BJ (cell line): ENCODE data around the gene APBB2. TPM values are rescaled to one million over a fixed set of nuclear protein-coding genes. Genes with fewer than 3 reads are reported as not detected.

ENCODE experiments used
- CTCF ChIA-PET: fragments of 350-600 bp; formaldehyde crosslinking; extraction: SDS; loops from one replicate; lab custom pipeline; 2021; ENCODE audit warnings: antibody characterized with exemption, inconsistent platforms; lab: Yijun Ruan, JAX
- POLR2A ChIA-PET: fragments of 300-600 bp; sonication (Branson Sonifier 250); formaldehyde crosslinking; extraction: SDS; loops from one replicate; lab custom pipeline; 2021; ENCODE audit warnings: antibody characterized with exemption; lab: Charles Lee
- DNase-seq: peaks from one replicate; pipeline ENCODE4 v3.0.0-alpha.2; 2011; ENCODE audit warnings: low read depth
- H3K27me3 ChIP-seq: 2 replicates; pipeline ENCODE4 v1.6.0; 2011; ENCODE audit warnings: low read length; ENCODE audit not compliant: control insufficient read depth, insufficient read depth
- H3K36me3 ChIP-seq: 2 replicates; pipeline ENCODE4 v1.5.1; 2011; ENCODE audit warnings: low read length; ENCODE audit not compliant: control insufficient read depth, insufficient read depth
- H3K4me3 ChIP-seq: 2 replicates; pipeline ENCODE4 v1.5.1; 2011; ENCODE audit warnings: low read depth, mild to moderate bottlenecking, control low read depth, low read length
- polyA plus RNA-seq: library from polyadenylated mRNA; depleted of rRNA; stranded (reverse); fragments of >200 nt; gene quantifications from 2 replicates; pipeline ENCODE4 v1.2.3, GENCODE V29; 2011
- TF ChIP-seq, protein P1 (sequence below): IDR thresholded peaks from 2 replicates; pipeline ENCODE4 v1.5.1; 2011; ENCODE audit warnings: low read depth, mild to moderate bottlenecking, control low read depth, inconsistent platforms, low read length, moderate library complexity; ENCODE audit not compliant: insufficient read depth

APBB2 gene
- polyA plus RNA-seq, 1 experiment, result 50.3 TPM

DNA sequence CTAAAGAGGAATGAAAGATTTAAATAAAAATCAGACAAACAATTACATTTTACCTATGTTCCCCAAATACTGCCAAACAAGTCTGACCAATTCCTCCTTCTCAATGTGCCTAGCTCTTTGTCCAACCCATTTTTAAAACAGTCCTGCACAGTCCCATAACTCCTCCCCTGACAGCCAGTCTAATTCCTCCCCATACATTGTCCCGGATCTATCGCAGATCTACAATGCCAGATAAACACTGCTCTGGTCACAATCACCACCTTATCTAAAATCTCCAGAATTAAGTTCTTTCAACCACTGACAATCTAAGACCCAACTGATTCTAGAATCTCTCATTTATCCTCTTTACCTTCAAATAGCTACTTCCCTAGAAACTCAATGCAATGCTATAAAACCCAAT lies 176.0 kb downstream of the APBB2 start:
- Histone ChIP-seq H3K36me3 (no peaks in the 10 kb centered on the region), H3K4me3 (no peak overlapping the region), H3K27me3 (no peaks in the 10 kb centered on the region)
- ChIA-PET POLR2A (no interaction called here), CTCF (interaction anchor here (1.3 kb wide), 1 partner anchor 176 kb away, joined by 3 read pairs; the partner anchor contains the start of gene APBB2)
- TF ChIP-seq, protein P1, sequence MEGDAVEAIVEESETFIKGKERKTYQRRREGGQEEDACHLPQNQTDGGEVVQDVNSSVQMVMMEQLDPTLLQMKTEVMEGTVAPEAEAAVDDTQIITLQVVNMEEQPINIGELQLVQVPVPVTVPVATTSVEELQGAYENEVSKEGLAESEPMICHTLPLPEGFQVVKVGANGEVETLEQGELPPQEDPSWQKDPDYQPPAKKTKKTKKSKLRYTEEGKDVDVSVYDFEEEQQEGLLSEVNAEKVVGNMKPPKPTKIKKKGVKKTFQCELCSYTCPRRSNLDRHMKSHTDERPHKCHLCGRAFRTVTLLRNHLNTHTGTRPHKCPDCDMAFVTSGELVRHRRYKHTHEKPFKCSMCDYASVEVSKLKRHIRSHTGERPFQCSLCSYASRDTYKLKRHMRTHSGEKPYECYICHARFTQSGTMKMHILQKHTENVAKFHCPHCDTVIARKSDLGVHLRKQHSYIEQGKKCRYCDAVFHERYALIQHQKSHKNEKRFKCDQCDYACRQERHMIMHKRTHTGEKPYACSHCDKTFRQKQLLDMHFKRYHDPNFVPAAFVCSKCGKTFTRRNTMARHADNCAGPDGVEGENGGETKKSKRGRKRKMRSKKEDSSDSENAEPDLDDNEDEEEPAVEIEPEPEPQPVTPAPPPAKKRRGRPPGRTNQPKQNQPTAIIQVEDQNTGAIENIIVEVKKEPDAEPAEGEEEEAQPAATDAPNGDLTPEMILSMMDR, result no peak
- DNase-seq, result no peak

DNA sequence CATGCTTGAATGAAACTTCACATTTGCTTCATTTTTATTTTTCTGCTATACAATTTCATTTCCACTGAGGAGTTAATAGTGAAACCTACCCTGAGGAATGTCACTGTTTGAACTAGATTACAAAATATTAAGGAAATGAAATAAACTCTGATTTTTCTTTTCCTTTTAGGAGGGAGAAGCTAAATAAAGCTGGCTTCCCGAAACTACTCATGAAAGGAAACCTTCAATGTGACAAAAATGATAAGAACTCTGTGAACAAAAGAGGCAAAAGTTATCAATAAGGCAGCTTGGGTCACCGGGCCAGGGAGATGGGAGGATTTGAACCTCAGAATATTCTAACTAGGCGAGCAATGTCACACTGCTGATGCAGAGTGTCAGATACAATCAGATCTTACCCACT lies 185.2 kb downstream of the APBB2 start:
- ChIA-PET CTCF (interaction anchor here (1.5 kb wide), 1 partner anchor 52 kb away, joined by 4 read pairs; no protein-coding TSS in a partner anchor), POLR2A (no interaction called here)
- Histone ChIP-seq H3K27me3 (no peaks in the 10 kb centered on the region), H3K36me3 (no peaks in the 10 kb centered on the region), H3K4me3 (no peak overlapping the region)
- TF ChIP-seq, protein P1, result no peak
- no peak for DNase-seq

DNA sequence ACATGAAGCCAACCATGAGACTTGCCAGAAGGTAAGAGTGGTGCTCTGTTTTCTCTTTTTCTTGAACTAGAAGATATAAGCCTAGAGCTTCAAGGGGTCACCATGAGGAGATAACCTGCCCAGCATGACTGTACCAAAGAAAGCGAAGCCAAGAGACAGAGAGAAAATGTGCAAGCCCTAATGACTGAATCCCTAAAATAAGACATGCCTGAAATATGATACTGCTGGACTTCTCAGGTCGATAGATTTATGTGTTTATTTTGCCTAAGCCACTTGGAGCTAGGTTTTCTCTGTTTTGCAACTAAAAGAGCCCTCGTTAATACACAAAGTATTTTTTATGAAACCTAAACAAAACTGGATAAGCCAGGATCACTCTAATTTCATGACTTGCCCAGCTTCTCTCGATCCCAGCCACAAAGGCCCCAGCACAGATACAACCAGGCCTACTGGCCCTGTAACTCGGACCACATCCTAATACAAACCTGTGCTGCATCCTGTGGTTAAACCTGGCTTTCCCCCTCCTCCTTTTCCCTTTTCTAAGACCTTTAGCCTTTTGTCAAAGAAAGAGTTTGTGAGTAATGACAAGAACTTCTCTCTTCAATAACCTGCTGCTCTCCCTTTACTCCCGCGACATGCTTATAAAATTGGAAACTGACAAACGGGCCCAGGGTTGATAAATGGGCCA lies 185.8 kb downstream of the APBB2 start:
- TF ChIP-seq, protein P1, result no peak
- ChIA-PET CTCF (interaction anchor here (0.9 to 1.5 kb wide), 2 partner anchors 52 to 103 kb away, joined by 3 to 4 read pairs; no protein-coding TSS in a partner anchor), POLR2A (no interaction called here)
- no peaks in the 10 kb centered on the region for H3K36me3 ChIP-seq
- DNase-seq, result no peak
- no peak overlapping the region for H3K4me3 ChIP-seq
- H3K27me3 ChIP-seq, result no peaks in the 10 kb centered on the region

DNA sequence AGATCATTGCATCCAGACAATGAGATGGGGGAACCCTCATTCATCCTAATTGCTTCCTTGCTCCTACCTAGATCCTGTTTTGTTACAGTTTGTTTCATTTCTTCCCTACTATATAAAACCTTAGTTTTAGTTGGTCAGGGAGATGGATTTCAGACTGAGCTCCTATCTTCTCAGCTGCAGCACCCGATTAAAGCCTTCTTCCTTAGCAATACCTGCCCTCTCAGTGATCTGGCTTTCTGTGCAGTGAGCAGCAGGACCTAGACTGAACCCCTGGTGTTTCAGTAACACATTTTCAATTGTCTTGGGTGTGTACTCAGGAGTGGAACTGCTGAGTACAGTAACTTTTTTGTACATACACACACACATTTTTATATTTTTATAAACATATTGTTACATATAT lies 187.4 kb downstream of the APBB2 start:
- no peak for DNase-seq
- Histone ChIP-seq H3K36me3 (no peaks in the 10 kb centered on the region), H3K4me3 (no peak overlapping the region), H3K27me3 (no peaks in the 10 kb centered on the region)
- TF ChIP-seq, protein P1, result no peak
- ChIA-PET POLR2A (no interaction called here), CTCF (no interaction called here)

DNA sequence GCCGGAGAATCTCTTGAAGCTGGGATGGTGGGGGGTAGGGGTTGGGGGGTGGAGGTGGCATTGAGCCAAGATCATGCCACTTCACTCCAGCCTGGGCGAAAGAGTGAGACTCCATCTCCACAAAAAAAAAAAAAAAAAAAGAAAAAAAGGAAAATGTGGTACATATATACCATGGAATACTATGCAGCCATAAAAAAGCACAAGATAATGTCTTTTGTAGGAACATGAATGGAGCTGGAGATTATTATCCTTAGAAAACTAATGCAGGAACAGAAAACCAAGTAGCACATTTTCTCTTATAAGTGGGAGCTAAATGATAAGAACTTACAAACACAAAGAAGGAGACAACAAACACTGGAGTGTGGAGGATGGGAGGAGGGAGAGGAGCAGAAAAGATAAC lies 188.5 kb downstream of the APBB2 start:
- ChIA-PET CTCF (no interaction called here), POLR2A (no interaction called here)

More for the DNA sequence above, 188.5 kb downstream of the APBB2 start:
- Histone ChIP-seq H3K4me3 (no peak overlapping the region), H3K36me3 (no peaks in the 10 kb centered on the region), H3K27me3 (no peaks in the 10 kb centered on the region)
- no peak for DNase-seq
- TF ChIP-seq, protein P1, result no peak
